ENCODE data around the gene MED16.
"Not testable (repeated sequence)": the region's sequence is repeated elsewhere in the genome, so short reads cannot be mapped to it uniquely, and the experiment has no call there.

Gene MED16

DNA sequence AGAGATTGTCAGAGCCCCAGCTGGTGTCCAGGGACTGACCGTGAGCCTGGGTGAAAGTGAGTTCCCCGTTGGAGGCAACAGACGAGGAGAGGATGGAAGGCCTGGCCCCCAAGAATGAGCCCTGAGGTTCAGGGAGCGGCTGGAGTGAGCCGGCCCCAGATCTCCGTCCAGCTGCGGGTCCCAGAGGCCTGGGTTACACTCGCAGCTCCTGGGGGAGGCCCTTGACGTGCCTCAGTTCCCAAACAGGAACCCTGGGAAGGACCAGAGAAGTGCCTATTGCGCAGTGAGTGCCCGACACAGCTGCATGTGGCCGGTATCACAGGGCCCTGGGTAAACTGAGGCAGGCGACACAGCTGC lies 42.0 kb downstream of the MED16 start:
- peak overlapping the region; percentile 77 for H3K9ac ChIP-seq (ENCODE audit: low read length)
- peak overlapping the region in 1 of 2 experiments; percentile 42 for H3K4ac ChIP-seq (ENCODE audit: low read depth in 1 of 2, low read length in 2 of 2)
- H2BK12ac ChIP-seq (ENCODE audit: low read length in 2 of 2): peak overlapping the region; percentile 5 to 57
- 68% methylated on average over 13 of the region's 13 CpGs for WGBS
- H3K27ac ChIP-seq (ENCODE audit: low read length, poor library complexity, severe bottlenecking): no peak overlapping the region
- H2BK120ac ChIP-seq (ENCODE audit: low read depth, low read length): no peak overlapping the region
- no peak overlapping the region for H2AFZ ChIP-seq (ENCODE audit: low read depth, low read length)
- H3K14ac ChIP-seq (ENCODE audit: low read length in 2 of 2): no peak overlapping the region
- H2BK15ac ChIP-seq (ENCODE audit: low read depth, poor library complexity, severe bottlenecking): peak overlapping the region; percentile 73
- no peak for DNase-seq
- no peak overlapping the region for H3K23ac ChIP-seq (ENCODE audit: low read length in 2 of 2)
- H3K18ac ChIP-seq (ENCODE audit: low read depth in 1 of 2, low read length in 2 of 2): peak overlapping the region; percentile 69 to 72
- H2AK5ac ChIP-seq (ENCODE audit: low read length, severe bottlenecking): no peak overlapping the region
- H4K91ac ChIP-seq (ENCODE audit: low read length): peak overlapping the region; percentile 54
- H3K79me1 ChIP-seq (replicated peaks; ENCODE audit: low read length, poor library complexity, severe bottlenecking): no peaks in the 10 kb centered on the region
- no peaks in the 10 kb centered on the region for H3K9me3 ChIP-seq (ENCODE audit: control insufficient read depth, low read length)
- H3K4me3 ChIP-seq (ENCODE audit: insufficient read depth in 1 of 2, low read depth in 1 of 2, low read length in 2 of 2): peak overlapping the region in 1 of 2 experiments; percentile 61
- H3K4me1 ChIP-seq (ENCODE audit: control insufficient read depth, insufficient read depth, low read depth, low read length): peaks cover 10% of the 10 kb centered on the region
- H3K27me3 ChIP-seq (ENCODE audit: control insufficient read depth in 1 of 2, insufficient read depth in 1 of 2, low read length in 2 of 2): peaks cover 14 to 26% of the 10 kb centered on the region in 2 experiments
- no peak overlapping the region for H3K4me2 ChIP-seq (ENCODE audit: low read length, poor library complexity, severe bottlenecking)
- no peaks in the 10 kb centered on the region for H3K36me3 ChIP-seq (ENCODE audit: control insufficient read depth in 1 of 2, insufficient read depth in 2 of 2, low read depth in 1 of 2, low read length in 2 of 2)
- H4K8ac ChIP-seq (ENCODE audit: low read length): peak overlapping the region; percentile 78
- no peak overlapping the region for H2BK5ac ChIP-seq (ENCODE audit: low read depth, low read length, poor library complexity, severe bottlenecking)

DNA sequence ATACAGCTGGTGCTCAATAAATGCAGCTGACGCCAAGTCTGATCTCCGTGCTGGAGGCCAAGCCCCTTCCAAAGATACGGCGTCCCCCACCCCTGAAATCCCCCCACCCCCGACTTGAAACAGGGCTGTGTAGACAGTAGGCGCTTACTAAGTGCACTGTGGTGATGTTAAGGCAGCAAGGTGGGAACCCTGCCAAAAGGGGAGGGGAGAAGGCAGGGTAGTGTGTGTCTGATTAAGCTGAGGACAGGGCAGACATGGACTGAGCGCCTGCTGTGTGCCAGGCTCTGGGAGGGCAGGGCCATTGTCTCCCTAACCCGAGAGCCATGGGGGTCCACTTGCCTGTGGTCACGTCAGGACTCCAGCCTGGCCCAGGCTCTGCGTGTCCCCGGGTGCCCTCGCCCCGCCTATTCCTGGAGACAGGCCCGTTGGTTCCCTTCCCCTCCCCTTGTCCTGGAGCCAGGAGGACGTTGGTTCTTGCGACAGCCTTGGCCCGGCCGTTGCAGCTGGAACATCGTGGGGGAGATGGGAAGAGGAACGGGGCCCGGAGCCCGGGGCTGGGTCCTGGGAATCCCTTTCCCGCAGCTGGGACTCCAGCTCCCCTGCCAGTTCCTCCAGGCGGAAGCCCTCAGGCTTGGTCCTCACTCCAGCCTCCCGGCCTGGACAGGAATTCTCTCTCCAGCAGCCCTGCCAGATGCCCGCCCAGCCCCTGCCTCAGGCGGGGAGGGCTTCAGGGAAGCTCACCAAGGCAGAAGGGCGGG lies 42.6 kb downstream of the MED16 start:
- peak overlapping the region; percentile 77 for H3K9ac ChIP-seq (ENCODE audit: low read length)
- H2BK120ac ChIP-seq (ENCODE audit: low read depth, low read length): no peak overlapping the region
- H2BK12ac ChIP-seq (ENCODE audit: low read length in 2 of 2): peak overlapping the region; percentile 51 to 57
- DNase-seq: peak; percentile 91
- peak overlapping the region; percentile 78 for H4K8ac ChIP-seq (ENCODE audit: low read length)
- H3K4ac ChIP-seq (ENCODE audit: low read depth in 1 of 2, low read length in 2 of 2): peak overlapping the region in 1 of 2 experiments; percentile 52
- H3K23ac ChIP-seq (ENCODE audit: low read length in 2 of 2): no peak overlapping the region
- peaks cover 14 to 31% of the 10 kb centered on the region in 2 experiments for H3K27me3 ChIP-seq (ENCODE audit: control insufficient read depth in 1 of 2, insufficient read depth in 1 of 2, low read length in 2 of 2)
- no peaks in the 10 kb centered on the region for H3K9me3 ChIP-seq (ENCODE audit: control insufficient read depth, low read length)
- H4K91ac ChIP-seq (ENCODE audit: low read length): peak overlapping the region; percentile 57
- H3K4me3 ChIP-seq (ENCODE audit: insufficient read depth in 1 of 2, low read depth in 1 of 2, low read length in 2 of 2): peak overlapping the region in 1 of 2 experiments; percentile 61
- H2AFZ ChIP-seq (ENCODE audit: low read depth, low read length): no peak overlapping the region
- no peak overlapping the region for H2AK5ac ChIP-seq (ENCODE audit: low read length, severe bottlenecking)
- H2BK15ac ChIP-seq (ENCODE audit: low read depth, poor library complexity, severe bottlenecking): peak overlapping the region; percentile 73
- 38% methylated on average over 26 of the region's 28 CpGs for WGBS
- H3K4me2 ChIP-seq (ENCODE audit: low read length, poor library complexity, severe bottlenecking): no peak overlapping the region
- no peaks in the 10 kb centered on the region for H3K36me3 ChIP-seq (ENCODE audit: control insufficient read depth in 1 of 2, insufficient read depth in 2 of 2, low read depth in 1 of 2, low read length in 2 of 2)
- peak overlapping the region; percentile 69 to 72 for H3K18ac ChIP-seq (ENCODE audit: low read depth in 1 of 2, low read length in 2 of 2)
- H3K14ac ChIP-seq (ENCODE audit: low read length in 2 of 2): no peak overlapping the region
- H3K27ac ChIP-seq (ENCODE audit: low read length, poor library complexity, severe bottlenecking): no peak overlapping the region
- no peak overlapping the region for H2BK5ac ChIP-seq (ENCODE audit: low read depth, low read length, poor library complexity, severe bottlenecking)
- H3K4me1 ChIP-seq (ENCODE audit: control insufficient read depth, insufficient read depth, low read depth, low read length): peaks cover 12% of the 10 kb centered on the region
- no peaks in the 10 kb centered on the region for H3K79me1 ChIP-seq (replicated peaks; ENCODE audit: low read length, poor library complexity, severe bottlenecking)

DNA sequence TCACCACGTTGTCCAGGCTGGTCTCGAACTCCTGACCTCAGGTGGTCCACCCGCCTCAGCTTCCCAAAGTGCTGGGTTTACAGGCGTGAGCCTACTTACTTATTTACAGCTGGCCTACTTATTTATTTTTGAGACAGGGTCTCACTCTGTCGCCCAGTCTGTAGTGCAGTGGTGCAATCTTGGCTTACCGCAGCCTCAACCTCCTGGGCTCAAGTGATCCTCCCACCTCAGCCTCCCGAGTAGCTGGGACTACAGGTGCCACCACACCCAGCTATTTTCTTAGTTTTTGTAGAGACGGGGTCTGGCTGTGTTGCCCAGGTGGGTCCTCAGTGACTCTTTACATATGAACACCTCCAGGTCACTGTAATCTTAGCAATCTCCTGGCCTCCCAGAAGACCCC lies 43.8 kb downstream of the MED16 start:
- H2BK120ac ChIP-seq (ENCODE audit: low read depth, low read length): peak overlapping the region; percentile 5
- not testable (repeated sequence) for H2BK5ac ChIP-seq (ENCODE audit: low read depth, low read length, poor library complexity, severe bottlenecking); H2BK12ac ChIP-seq (ENCODE audit: low read length in 2 of 2); H2BK15ac ChIP-seq (ENCODE audit: low read depth, poor library complexity, severe bottlenecking); H3K23ac ChIP-seq (ENCODE audit: low read length in 2 of 2); H3K18ac ChIP-seq (ENCODE audit: low read depth in 1 of 2, low read length in 2 of 2); H4K91ac ChIP-seq (ENCODE audit: low read length); H3K4me3 ChIP-seq (ENCODE audit: insufficient read depth in 1 of 2, low read depth in 1 of 2, low read length in 2 of 2); H3K79me1 ChIP-seq (replicated peaks; ENCODE audit: low read length, poor library complexity, severe bottlenecking); H2AFZ ChIP-seq (ENCODE audit: low read depth, low read length); H3K27ac ChIP-seq (ENCODE audit: low read length, poor library complexity, severe bottlenecking); H3K9ac ChIP-seq (ENCODE audit: low read length); H2AK5ac ChIP-seq (ENCODE audit: low read length, severe bottlenecking); H4K8ac ChIP-seq (ENCODE audit: low read length); H3K36me3 ChIP-seq (ENCODE audit: control insufficient read depth in 1 of 2, insufficient read depth in 2 of 2, low read depth in 1 of 2, low read length in 2 of 2); H3K4ac ChIP-seq (ENCODE audit: low read depth in 1 of 2, low read length in 2 of 2); H3K4me2 ChIP-seq (ENCODE audit: low read length, poor library complexity, severe bottlenecking); H3K14ac ChIP-seq (ENCODE audit: low read length in 2 of 2); H3K9me3 ChIP-seq (ENCODE audit: control insufficient read depth, low read length); DNase-seq
- peaks cover 20 to 40% of the 10 kb centered on the region in 2 experiments for H3K27me3 ChIP-seq (ENCODE audit: control insufficient read depth in 1 of 2, insufficient read depth in 1 of 2, low read length in 2 of 2)
- peaks cover 15% of the 10 kb centered on the region for H3K4me1 ChIP-seq (ENCODE audit: control insufficient read depth, insufficient read depth, low read depth, low read length)
- WGBS: 90% methylated on average over 8 of the region's 8 CpGs

DNA sequence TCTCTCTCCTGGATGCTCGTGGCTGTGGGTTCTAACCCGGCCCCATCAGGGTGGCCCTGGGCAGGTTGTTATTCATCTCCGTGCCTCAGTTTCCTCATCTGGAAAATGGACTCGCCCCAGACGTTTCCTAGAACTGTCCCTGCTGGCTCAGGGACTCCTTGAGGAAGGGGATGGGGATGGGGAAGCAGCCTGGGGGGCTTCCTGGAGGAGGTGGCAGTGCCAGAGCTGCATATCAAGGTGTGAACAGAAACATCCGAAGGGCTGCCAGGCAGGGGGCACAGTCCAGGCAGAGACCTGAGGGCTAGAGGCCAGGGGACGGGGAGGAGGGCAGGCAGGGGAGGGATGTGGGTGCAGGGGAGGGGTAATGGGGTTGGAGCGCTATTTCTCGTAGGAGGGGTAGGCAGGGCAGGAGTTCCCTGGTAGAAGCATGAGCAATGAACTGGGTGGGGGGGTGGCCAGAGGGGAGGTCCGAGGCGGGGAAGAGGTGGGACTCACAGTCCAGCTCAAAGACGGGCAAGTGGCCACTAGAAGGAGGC lies 44.5 kb downstream of the MED16 start:
- H3K23ac ChIP-seq (ENCODE audit: low read length in 2 of 2): no peak overlapping the region
- H3K36me3 ChIP-seq (ENCODE audit: control insufficient read depth in 1 of 2, insufficient read depth in 2 of 2, low read depth in 1 of 2, low read length in 2 of 2): peaks cover 0 to 5% of the 10 kb centered on the region in 2 experiments
- WGBS: 71% methylated on average over 12 of the region's 12 CpGs
- H3K4me3 ChIP-seq (ENCODE audit: insufficient read depth in 1 of 2, low read depth in 1 of 2, low read length in 2 of 2): no peak overlapping the region
- H3K18ac ChIP-seq (ENCODE audit: low read depth in 1 of 2, low read length in 2 of 2): no peak overlapping the region
- H2BK12ac ChIP-seq (ENCODE audit: low read length in 2 of 2): no peak overlapping the region
- no peak overlapping the region for H3K4me2 ChIP-seq (ENCODE audit: low read length, poor library complexity, severe bottlenecking)
- no peak overlapping the region for H2AK5ac ChIP-seq (ENCODE audit: low read length, severe bottlenecking)
- no peak overlapping the region for H2BK5ac ChIP-seq (ENCODE audit: low read depth, low read length, poor library complexity, severe bottlenecking)
- H3K27ac ChIP-seq (ENCODE audit: low read length, poor library complexity, severe bottlenecking): no peak overlapping the region
- H4K91ac ChIP-seq (ENCODE audit: low read length): no peak overlapping the region
- H3K9me3 ChIP-seq (ENCODE audit: control insufficient read depth, low read length): no peaks in the 10 kb centered on the region
- no peak overlapping the region for H3K4ac ChIP-seq (ENCODE audit: low read depth in 1 of 2, low read length in 2 of 2)
- H2BK15ac ChIP-seq (ENCODE audit: low read depth, poor library complexity, severe bottlenecking): no peak overlapping the region
- no peak overlapping the region for H3K14ac ChIP-seq (ENCODE audit: low read length in 2 of 2)
- peaks cover 20% of the 10 kb centered on the region for H3K4me1 ChIP-seq (ENCODE audit: control insufficient read depth, insufficient read depth, low read depth, low read length)
- H4K8ac ChIP-seq (ENCODE audit: low read length): no peak overlapping the region
- peaks cover 25 to 45% of the 10 kb centered on the region in 2 experiments for H3K27me3 ChIP-seq (ENCODE audit: control insufficient read depth in 1 of 2, insufficient read depth in 1 of 2, low read length in 2 of 2)
- no peaks in the 10 kb centered on the region for H3K79me1 ChIP-seq (replicated peaks; ENCODE audit: low read length, poor library complexity, severe bottlenecking)
- no peak overlapping the region for H2AFZ ChIP-seq (ENCODE audit: low read depth, low read length)
- no peak for DNase-seq
- H2BK120ac ChIP-seq (ENCODE audit: low read depth, low read length): no peak overlapping the region
- no peak overlapping the region for H3K9ac ChIP-seq (ENCODE audit: low read length)

Data from mesenchymal stem cell (in vitro differentiated cells and primary cell).